HEK293 (cell line): ENCODE data around the gene FALEC.
A peak's percentile ranks its signal among the peaks of the same experiment; 100 is the strongest.

Experiments used
- CTCF ChIA-PET: fragments of 350-600 bp; formaldehyde crosslinking; extraction: SDS; loops from one replicate; lab custom pipeline; 2021; ENCODE audit warnings: antibody characterized with exemption; lab: Yijun Ruan, JAX
- POLR2A ChIA-PET: fragments of 300-600 bp; formaldehyde crosslinking; extraction: SDS; loops from one replicate; lab custom pipeline; 2020; ENCODE audit warnings: antibody characterized with exemption, inconsistent platforms; lab: Yijun Ruan, JAX
- H3K27ac ChIP-seq: fragments of 200-500 bp; sonication (Bioruptor generic); 2 replicates; pipeline ENCODE4 v1.5.1; 2014; ENCODE audit warnings: low read depth, low read length, control low read depth, inconsistent platforms; ENCODE audit errors: extremely low read depth
- H3K36me3 ChIP-seq, 2 experiments: fragments of 200-500 bp in 1 of 2; sonication (Bioruptor generic) in 1 of 2; 1 replicate in 1 of 2; 2 replicates in 1 of 2; pipeline ENCODE4 v1.5.1; 2014 to 2017; ENCODE audit warnings: inconsistent platforms in 2 of 2, low read length in 2 of 2; ENCODE audit not compliant: control insufficient read depth in 2 of 2, insufficient read depth in 1 of 2
- H3K4me1 ChIP-seq: fragments of 200-500 bp; sonication (Bioruptor generic); 2 replicates; pipeline ENCODE4 v1.5.1; 2014; ENCODE audit warnings: mild to moderate bottlenecking, low read length, inconsistent platforms; ENCODE audit not compliant: control insufficient read depth, insufficient read depth
- H3K4me3 ChIP-seq: 2 replicates; pipeline ENCODE4 v1.5.1; 2011; ENCODE audit warnings: low read depth, mild to moderate bottlenecking, control low read depth, low read length, moderate library complexity
- H3K9me3 ChIP-seq: fragments of 200-500 bp; sonication (Bioruptor generic); 2 replicates; pipeline ENCODE4 v1.5.1; 2014; ENCODE audit warnings: low read depth, low read length, inconsistent platforms; ENCODE audit not compliant: control insufficient read depth, insufficient read depth
- EGR2 ChIP-seq: fragments of 450-650 bp; formaldehyde crosslinking; IDR thresholded peaks from 2 replicates; pipeline ENCODE4 v1.5.1; 2016; ENCODE audit warnings: low read depth, missing biosample characterization, missing genetic modification characterization
- PATZ1 ChIP-seq: fragments of 450-650 bp; formaldehyde crosslinking; IDR thresholded peaks from 2 replicates; pipeline ENCODE4 v1.5.1; 2016; ENCODE audit warnings: missing biosample characterization, missing genetic modification characterization
- RBAK ChIP-seq: fragments of 450-650 bp; formaldehyde crosslinking; IDR thresholded peaks from 2 replicates; pipeline ENCODE4 v1.5.1; 2016; ENCODE audit warnings: missing biosample characterization, missing genetic modification characterization
- REST ChIP-seq: fragments of 450-650 bp; formaldehyde crosslinking; IDR thresholded peaks from 2 replicates; pipeline ENCODE4 v1.5.1; 2016; ENCODE audit warnings: missing biosample characterization, missing genetic modification characterization
- ZBTB6 ChIP-seq: fragments of 450-650 bp; formaldehyde crosslinking; IDR thresholded peaks from 2 replicates; pipeline ENCODE4 v1.5.1; 2017; ENCODE audit warnings: missing biosample characterization, missing genetic modification characterization
- ZNF148 ChIP-seq: fragments of 450-650 bp; formaldehyde crosslinking; IDR thresholded peaks from 2 replicates; pipeline ENCODE4 v1.5.0; 2017; ENCODE audit warnings: missing biosample characterization, missing genetic modification characterization, borderline replicate concordance
- ZNF24 ChIP-seq: fragments of 450-650 bp; formaldehyde crosslinking; IDR thresholded peaks from 2 replicates; pipeline ENCODE4 v1.5.1; 2016; ENCODE audit warnings: missing biosample characterization, missing genetic modification characterization
- ZNF398 ChIP-seq: fragments of 450-650 bp; formaldehyde crosslinking; IDR thresholded peaks from 2 replicates; pipeline ENCODE4 v1.5.1; 2017; ENCODE audit warnings: missing biosample characterization, missing genetic modification characterization
- ZNF404 ChIP-seq: fragments of 450-650 bp; formaldehyde crosslinking; IDR thresholded peaks from 2 replicates; pipeline ENCODE4 v1.5.1; 2017; ENCODE audit warnings: missing biosample characterization, missing genetic modification characterization
- ZNF670 ChIP-seq: fragments of 450-650 bp; formaldehyde crosslinking; IDR thresholded peaks from 2 replicates; pipeline ENCODE4 v1.5.1; 2016; ENCODE audit warnings: missing biosample characterization, missing genetic modification characterization, low read depth
- ZNF701 ChIP-seq: fragments of 450-650 bp; formaldehyde crosslinking; IDR thresholded peaks from 2 replicates; pipeline ENCODE4 v1.5.1; 2016; ENCODE audit warnings: missing biosample characterization, missing genetic modification characterization

FALEC gene

GRCh38 chr1:150552128-150552910 lies 36.8 kb downstream of the FALEC start (continued):
- TF ChIP-seq PATZ1 (tag by site-specific recombination) (peak; percentile 60), EGR2 (tag by site-specific recombination) (peak; percentile 62; the same call in 1 of the 2 replicates), ZNF24 (no peak), RBAK (no peak), ZBTB6 (0 out of 2 replicates have a peak, but pooled peaks have one; percentile 13), ZNF398 (peak; percentile 94), ZNF670 (tag by site-specific recombination) (no peak), REST (tag by site-specific recombination) (peak; percentile 71)

- TF ChIP-seq ZNF701 (tag by site-specific recombination) (no peak), ZNF404 (no peak), ZNF148 (tag by site-specific recombination) (no peak)
- Histone ChIP-seq H3K36me3 (peaks cover 0 to 6% of the 10 kb centered on the region in 2 experiments; a peak in 1 of 3 replicates), H3K27ac (no peak overlapping the region), H3K4me1 (no peaks in the 10 kb centered on the region), H3K9me3 (no peaks in the 10 kb centered on the region), H3K4me3 (no peak overlapping the region)
- ChIA-PET CTCF (interaction anchor here (1.4 kb wide), 1 partner anchor 9 kb away, joined by 3 read pairs; no protein-coding TSS in a partner anchor), POLR2A (interaction anchor here (1.6 kb wide), 1 partner anchor 26 kb away, joined by 4 read pairs; the partner anchor contains the start of gene MCL1)
Observed at GRCh38 chr1:150552911-150553289, 37.3 kb downstream of the FALEC start.
